PC-9 (cell line): Measurements from ENCODE around the gene NR2F1-AS1.

Source experiments
- EZH2 ChIP-seq: fragments of 200-600 bp; sonication (generic); IDR thresholded peaks from 2 replicates; pipeline ENCODE4 v1.8.0; 2017; ENCODE audit warnings: antibody characterized with exemption, low read depth
- TF ChIP-seq, protein P1 (sequence below): fragments of 200-600 bp; sonication (generic); conservative IDR thresholded peaks from 2 replicates; pipeline ENCODE4 v1.6.1; 2017; ENCODE audit warnings: mixed run types, antibody characterized with exemption, mild to moderate bottlenecking, moderate library complexity

DNA sequence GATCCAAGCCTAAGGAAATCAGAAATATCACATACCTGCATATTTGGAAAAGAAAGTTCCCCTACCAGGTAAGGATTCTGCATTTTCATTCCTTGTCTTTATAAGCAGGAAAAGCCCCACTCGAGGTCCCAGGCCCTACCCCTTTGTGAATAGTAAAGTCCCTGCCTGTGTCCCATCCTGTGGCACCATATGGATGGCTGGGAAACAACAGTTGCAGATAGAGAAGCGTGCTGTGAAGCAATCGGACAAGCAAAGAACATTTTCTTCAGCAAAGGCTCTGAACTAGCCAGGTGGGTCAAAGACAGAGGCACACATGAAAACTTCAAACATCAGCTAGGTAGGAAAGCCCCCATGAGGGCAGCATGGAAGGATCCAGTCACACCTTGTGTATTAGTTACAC is 169.3 kb downstream of the NR2F1-AS1 start:
- TF ChIP-seq, protein P1, sequence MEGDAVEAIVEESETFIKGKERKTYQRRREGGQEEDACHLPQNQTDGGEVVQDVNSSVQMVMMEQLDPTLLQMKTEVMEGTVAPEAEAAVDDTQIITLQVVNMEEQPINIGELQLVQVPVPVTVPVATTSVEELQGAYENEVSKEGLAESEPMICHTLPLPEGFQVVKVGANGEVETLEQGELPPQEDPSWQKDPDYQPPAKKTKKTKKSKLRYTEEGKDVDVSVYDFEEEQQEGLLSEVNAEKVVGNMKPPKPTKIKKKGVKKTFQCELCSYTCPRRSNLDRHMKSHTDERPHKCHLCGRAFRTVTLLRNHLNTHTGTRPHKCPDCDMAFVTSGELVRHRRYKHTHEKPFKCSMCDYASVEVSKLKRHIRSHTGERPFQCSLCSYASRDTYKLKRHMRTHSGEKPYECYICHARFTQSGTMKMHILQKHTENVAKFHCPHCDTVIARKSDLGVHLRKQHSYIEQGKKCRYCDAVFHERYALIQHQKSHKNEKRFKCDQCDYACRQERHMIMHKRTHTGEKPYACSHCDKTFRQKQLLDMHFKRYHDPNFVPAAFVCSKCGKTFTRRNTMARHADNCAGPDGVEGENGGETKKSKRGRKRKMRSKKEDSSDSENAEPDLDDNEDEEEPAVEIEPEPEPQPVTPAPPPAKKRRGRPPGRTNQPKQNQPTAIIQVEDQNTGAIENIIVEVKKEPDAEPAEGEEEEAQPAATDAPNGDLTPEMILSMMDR: no peak
- no peak for TF ChIP-seq EZH2
